ENCODE data around the gene ST3GAL5. TPM values are rescaled to one million over a fixed set of nuclear protein-coding genes. Genes with fewer than 3 reads are reported as not detected.

ST3GAL5 gene
- total and polyA plus RNA-seq, 10 donors = 18.7 to 124 (median 74.1) TPM

DNA sequence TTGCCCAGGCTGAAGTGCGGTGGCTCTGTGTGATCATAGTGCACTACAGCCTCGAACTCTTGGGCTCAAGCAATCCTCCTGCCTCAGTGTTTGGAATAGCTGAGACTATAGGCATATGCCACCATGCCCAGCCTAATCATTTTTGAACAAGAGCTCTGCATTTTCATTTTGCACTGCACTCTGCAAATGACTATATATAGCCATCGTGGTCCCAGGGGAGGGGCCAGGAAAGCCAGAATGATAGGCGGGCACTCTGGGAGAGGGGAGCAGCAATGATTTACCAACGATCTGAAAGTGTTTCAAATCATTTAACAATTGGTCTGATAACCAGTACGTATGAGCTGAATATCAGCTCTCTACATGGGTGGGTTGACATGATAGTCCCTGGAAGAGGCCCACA is 22.3 kb upstream of the ST3GAL5 start:
- intact Hi-C loops (cut with DNase I; ENCODE audit: low total_unique reads) = no loop called here
- H3K36me3 ChIP-seq = peaks cover 0 to 13% (median 0%) of the 10 kb centered on the region in 6 donors
- TF ChIP-seq POLR2AphosphoS5 (IDR thresholded peaks at IDR 0.05) (no peak), POLR2A (IDR thresholded peaks at IDR 0.05) (no peak)
- TF ChIP-seq, protein P1, sequence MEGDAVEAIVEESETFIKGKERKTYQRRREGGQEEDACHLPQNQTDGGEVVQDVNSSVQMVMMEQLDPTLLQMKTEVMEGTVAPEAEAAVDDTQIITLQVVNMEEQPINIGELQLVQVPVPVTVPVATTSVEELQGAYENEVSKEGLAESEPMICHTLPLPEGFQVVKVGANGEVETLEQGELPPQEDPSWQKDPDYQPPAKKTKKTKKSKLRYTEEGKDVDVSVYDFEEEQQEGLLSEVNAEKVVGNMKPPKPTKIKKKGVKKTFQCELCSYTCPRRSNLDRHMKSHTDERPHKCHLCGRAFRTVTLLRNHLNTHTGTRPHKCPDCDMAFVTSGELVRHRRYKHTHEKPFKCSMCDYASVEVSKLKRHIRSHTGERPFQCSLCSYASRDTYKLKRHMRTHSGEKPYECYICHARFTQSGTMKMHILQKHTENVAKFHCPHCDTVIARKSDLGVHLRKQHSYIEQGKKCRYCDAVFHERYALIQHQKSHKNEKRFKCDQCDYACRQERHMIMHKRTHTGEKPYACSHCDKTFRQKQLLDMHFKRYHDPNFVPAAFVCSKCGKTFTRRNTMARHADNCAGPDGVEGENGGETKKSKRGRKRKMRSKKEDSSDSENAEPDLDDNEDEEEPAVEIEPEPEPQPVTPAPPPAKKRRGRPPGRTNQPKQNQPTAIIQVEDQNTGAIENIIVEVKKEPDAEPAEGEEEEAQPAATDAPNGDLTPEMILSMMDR (IDR thresholded peaks at IDR 0.05 in 8 of 11, conservative IDR thresholded peaks at IDR 0.05 in 3 of 11) = no peak
- H3K9me3 ChIP-seq = no peaks in the 10 kb centered on the region
- no peak for DNase-seq
- H3K27me3 ChIP-seq (replicated peaks in 1 of 7) = no peaks in the 10 kb centered on the region
- H3K4me1 ChIP-seq = peaks cover 0 to 22% (median 5%) of the 10 kb centered on the region in 6 donors
- H3K4me3 ChIP-seq = no peak overlapping the region
- 56 to 71% (median 67%) methylated on average over 6 of the region's 6 CpGs for WGBS, 5 donors
- peak overlapping the region in 2 of 8 donors; percentile 21 to 28 for H3K27ac ChIP-seq

DNA sequence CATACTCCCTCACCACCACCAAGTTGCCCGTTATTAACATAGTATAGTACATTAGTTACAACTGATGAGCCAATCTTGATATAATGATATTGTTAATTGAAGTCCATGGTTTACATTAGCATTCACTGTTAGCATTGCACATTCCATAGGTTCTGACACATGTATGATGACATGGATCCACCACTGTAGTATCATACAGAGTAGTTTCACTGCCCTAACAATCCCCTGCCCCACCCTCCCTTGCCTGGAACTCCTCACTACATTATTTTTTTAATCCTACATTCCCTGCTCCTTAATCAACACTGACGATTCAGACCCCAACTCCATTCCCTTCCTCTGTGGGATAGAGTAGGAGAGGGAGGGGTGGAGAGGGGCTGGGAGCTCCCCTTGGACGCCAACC is 20.2 kb upstream of the ST3GAL5 start:
- TF ChIP-seq POLR2AphosphoS5 (IDR thresholded peaks at IDR 0.05) = no peak
- TF ChIP-seq POLR2A (IDR thresholded peaks at IDR 0.05) = no peak
- TF ChIP-seq, protein P1 (IDR thresholded peaks at IDR 0.05 in 8 of 11, conservative IDR thresholded peaks at IDR 0.05 in 3 of 11) = no peak
- H3K27me3 ChIP-seq (replicated peaks in 1 of 7) = no peaks in the 10 kb centered on the region
- peaks cover 0 to 5% (median 0%) of the 10 kb centered on the region in 6 donors for H3K36me3 ChIP-seq
- WGBS, 5 donors = 90 to 100% (median 92%) methylated on average over 3 of the region's 3 CpGs
- H3K9me3 ChIP-seq = no peaks in the 10 kb centered on the region
- peaks cover 7 to 36% (median 14%) of the 10 kb centered on the region in 6 donors for H3K4me1 ChIP-seq
- intact Hi-C loops (cut with DNase I; ENCODE audit: low total_unique reads) = no loop called here
- H3K4me3 ChIP-seq = no peak overlapping the region
- DNase-seq = no peak
- H3K27ac ChIP-seq = no peak overlapping the region

DNA sequence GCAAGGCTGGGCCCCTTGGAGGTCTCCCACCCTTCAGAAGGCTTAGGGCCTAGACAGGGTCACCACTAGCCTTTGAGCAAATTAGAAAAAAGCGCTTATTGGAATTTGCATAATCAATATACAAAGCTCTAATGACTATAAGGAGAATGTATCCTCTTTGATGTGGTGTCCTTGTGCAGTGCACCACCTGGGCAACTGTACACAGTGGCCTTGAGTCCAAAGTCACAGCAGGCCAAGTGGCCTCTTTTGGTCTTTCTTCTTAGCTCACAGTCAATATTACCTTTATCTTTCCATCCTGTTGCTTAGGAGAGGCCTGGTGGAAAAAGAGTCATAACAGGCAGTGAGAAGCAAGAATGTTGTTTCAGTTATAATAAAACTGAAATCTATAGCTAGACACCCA is 19.7 kb upstream of the ST3GAL5 start:
- Histone ChIP-seq H3K27me3 (replicated peaks in 1 of 7) (no peaks in the 10 kb centered on the region), H3K27ac (no peak overlapping the region), H3K4me1 (peaks cover 7 to 36% (median 14%) of the 10 kb centered on the region in 6 donors), H3K36me3 (peaks cover 0 to 7% (median 0%) of the 10 kb centered on the region in 6 donors), H3K4me3 (no peak overlapping the region), H3K9me3 (no peaks in the 10 kb centered on the region)
- no peak for DNase-seq
- intact Hi-C loops (cut with DNase I; ENCODE audit: low total_unique reads) = no loop called here
- TF ChIP-seq, protein P1 (IDR thresholded peaks at IDR 0.05 in 8 of 11, conservative IDR thresholded peaks at IDR 0.05 in 3 of 11) = no peak
- TF ChIP-seq POLR2A (IDR thresholded peaks at IDR 0.05) (no peak), POLR2AphosphoS5 (IDR thresholded peaks at IDR 0.05) (no peak)
- WGBS, 5 donors = 94 to 100% (median 95%) methylated on average over 1 of the region's 1 CpG

DNA sequence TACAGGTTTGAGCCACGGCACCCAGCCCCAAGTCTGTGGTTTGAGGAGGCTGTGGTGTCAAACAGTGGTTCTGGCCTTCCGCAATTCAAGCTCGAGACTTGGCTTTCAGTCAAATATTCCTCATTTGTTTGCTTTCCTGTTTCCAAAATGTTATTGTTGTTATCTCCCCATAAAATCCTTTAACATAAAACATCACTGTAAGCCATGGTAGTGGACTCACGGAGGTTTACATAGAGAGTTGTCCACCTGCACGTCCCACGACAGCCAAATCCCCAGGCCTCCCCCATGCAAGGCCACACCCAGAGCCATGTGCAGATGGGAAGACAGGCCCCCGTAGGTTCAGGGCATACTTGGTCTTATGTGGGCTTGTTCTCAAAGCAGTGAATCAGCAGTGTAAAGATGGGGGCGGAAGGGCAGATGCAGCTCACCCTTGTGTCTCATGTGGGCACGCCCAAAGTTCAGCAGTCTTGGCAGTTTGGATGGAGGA is 18.9 kb upstream of the ST3GAL5 start:
- Histone ChIP-seq H3K36me3 (peaks cover 0 to 7% (median 0%) of the 10 kb centered on the region in 6 donors), H3K9me3 (no peaks in the 10 kb centered on the region), H3K4me3 (no peak overlapping the region), H3K27me3 (replicated peaks in 1 of 7) (no peaks in the 10 kb centered on the region), H3K27ac (no peak overlapping the region), H3K4me1 (peaks cover 7 to 36% (median 14%) of the 10 kb centered on the region in 6 donors)
- no peak for DNase-seq
- WGBS, 5 donors = 47 to 77% (median 67%) methylated on average over 9 of the region's 9 CpGs
- intact Hi-C loops (cut with DNase I; ENCODE audit: low total_unique reads) = no loop called here
- TF ChIP-seq POLR2AphosphoS5 (IDR thresholded peaks at IDR 0.05) (no peak), POLR2A (IDR thresholded peaks at IDR 0.05) (no peak)
- TF ChIP-seq, protein P1 (IDR thresholded peaks at IDR 0.05 in 8 of 11, conservative IDR thresholded peaks at IDR 0.05 in 3 of 11) = no peak
